Skin of body (tissue), 2 donors: ENCODE results near the gene NCLN. TPM values are rescaled to one million over a fixed set of nuclear protein-coding genes. Genes with fewer than 3 reads are reported as not detected.
"Not testable (repeated sequence)": the region's sequence is repeated elsewhere in the genome, so short reads cannot be mapped to it uniquely, and the experiment has no call there.

ENCODE experiments used
- DNase-seq: peaks from one replicate; lab custom pipeline; 2025; lab: John Stamatoyannopoulos, UW
- total RNA-seq: library from RNA; depleted of rRNA; stranded (reverse); fragments of >200 nt; gene quantifications from one replicate; pipeline ENCODE4 v1.2.3, GENCODE V29; 2014

Gene NCLN
- total RNA-seq, 1 donor from 2014 or later = 10.9 TPM

- peak; percentile 33 for DNase-seq
Observed at GRCh38 chr19:3154957-3155736, 30.6 kb upstream of the NCLN start.

GRCh38 chr19:3157096-3157845 lies 28.5 kb upstream of the NCLN start:
- no peak for DNase-seq

GRCh38 chr19:3159565-3159964 lies 26.2 kb upstream of the NCLN start:
- no peak for DNase-seq

- no peak for DNase-seq
Observed at GRCh38 chr19:3160219-3160618, 25.5 kb upstream of the NCLN start.

GRCh38 chr19:3161453-3161852 lies 24.3 kb upstream of the NCLN start:
- no peak for DNase-seq

GRCh38 chr19:3162418-3163229 lies 23.1 kb upstream of the NCLN start:
- DNase-seq = no peak

- DNase-seq = peak; percentile 34
Observed at GRCh38 chr19:3163230-3163886, 22.4 kb upstream of the NCLN start.

- no peak for DNase-seq
Observed at GRCh38 chr19:3163943-3164342, 21.8 kb upstream of the NCLN start.

GRCh38 chr19:3167533-3168272 lies 18.0 kb upstream of the NCLN start:
- no peak for DNase-seq

GRCh38 chr19:3171894-3172672 lies 13.6 kb upstream of the NCLN start:
- DNase-seq = no peak

- not testable (repeated sequence) for DNase-seq
Observed at GRCh38 chr19:3172673-3173000, 13.1 kb upstream of the NCLN start.

- peak; percentile 3 for DNase-seq
Observed at GRCh38 chr19:3175781-3176714, 9.7 kb upstream of the NCLN start.

- DNase-seq = no peak
Observed at GRCh38 chr19:3176715-3177501, 8.8 kb upstream of the NCLN start.

- DNase-seq = no peak
Observed at GRCh38 chr19:3178377-3178972, 7.3 kb upstream of the NCLN start, which contains the start of gene S1PR4. S1PR4 (plus strand) TSS chr19:3178769; CDS start chr19:3178793, 24 bp downstream.

- DNase-seq = no peak
Observed at GRCh38 chr19:3178973-3179738, 6.6 kb upstream of the NCLN start.

- no peak for DNase-seq
Observed at GRCh38 chr19:3179739-3180293, 5.9 kb upstream of the NCLN start.
